Osteoblast (primary cell): ENCODE data around the gene CTNND2. TPM values are rescaled to one million over a fixed set of nuclear protein-coding genes. Genes with fewer than 3 reads are reported as not detected.

Experiments used
- DNase-seq: peaks from one replicate; pipeline ENCODE4 v3.0.0; 2011; ENCODE audit warnings: low spot score, mixed read lengths; ENCODE audit not compliant: insufficient read length; ENCODE audit errors: missing footprints
- H2AFZ ChIP-seq: 2 replicates; pipeline ENCODE4 v1.6.0; 2011; ENCODE audit warnings: mild to moderate bottlenecking, low read length
- H3K27ac ChIP-seq: 2 replicates; pipeline ENCODE4 v1.5.1; 2011; ENCODE audit warnings: mild to moderate bottlenecking, low read depth, low read length, moderate library complexity
- H3K27me3 ChIP-seq: 2 replicates; pipeline ENCODE4 v1.6.0; 2012; ENCODE audit warnings: mild to moderate bottlenecking, control low read depth, inconsistent platforms, low read length, moderate library complexity; ENCODE audit not compliant: insufficient read depth
- H3K36me3 ChIP-seq: 2 replicates; pipeline ENCODE4 v1.5.1; 2011; ENCODE audit warnings: mild to moderate bottlenecking, low read length, control low read depth, moderate library complexity; ENCODE audit not compliant: insufficient read depth
- H3K4me1 ChIP-seq: 2 replicates; pipeline ENCODE4 v1.5.1; 2011; ENCODE audit warnings: mild to moderate bottlenecking, low read length, control low read depth, moderate library complexity; ENCODE audit not compliant: insufficient read depth
- H3K4me2 ChIP-seq: 2 replicates; pipeline ENCODE4 v1.6.0; 2011; ENCODE audit warnings: mild to moderate bottlenecking, low read length; ENCODE audit not compliant: insufficient read depth
- H3K4me3 ChIP-seq: fragments of 200-600 bp; sonication (generic); 3 replicates; pipeline ENCODE4 v1.5.1; 2012; ENCODE audit warnings: mild to moderate bottlenecking, low read length, inconsistent platforms; ENCODE audit not compliant: insufficient read depth
- H3K79me2 ChIP-seq: 2 replicates; pipeline ENCODE4 v1.6.0; 2012; ENCODE audit warnings: mild to moderate bottlenecking, low read length, control low read depth, inconsistent platforms; ENCODE audit not compliant: insufficient read depth
- H3K9me3 ChIP-seq: 2 replicates; pipeline ENCODE4 v1.5.1; 2011; ENCODE audit warnings: low read depth, low read length, control low read depth
- H4K20me1 ChIP-seq: 2 replicates; pipeline ENCODE4 v1.6.0; 2012; ENCODE audit warnings: mild to moderate bottlenecking, low read length, control low read depth; ENCODE audit not compliant: insufficient read depth
- total RNA-seq: library from RNA; depleted of rRNA; stranded (reverse); fragments of >200 nt; gene quantifications from 2 replicates; pipeline ENCODE4 v1.2.3, GENCODE V29; 2012
- TF ChIP-seq, protein P1 (sequence below): IDR thresholded peaks from 2 replicates; pipeline ENCODE4 v1.5.1; 2011; ENCODE audit warnings: mild to moderate bottlenecking, low read depth, low read length, moderate library complexity; ENCODE audit errors: extremely low read depth

CTNND2 gene
- total RNA-seq, 1 donor = not detected

DNA sequence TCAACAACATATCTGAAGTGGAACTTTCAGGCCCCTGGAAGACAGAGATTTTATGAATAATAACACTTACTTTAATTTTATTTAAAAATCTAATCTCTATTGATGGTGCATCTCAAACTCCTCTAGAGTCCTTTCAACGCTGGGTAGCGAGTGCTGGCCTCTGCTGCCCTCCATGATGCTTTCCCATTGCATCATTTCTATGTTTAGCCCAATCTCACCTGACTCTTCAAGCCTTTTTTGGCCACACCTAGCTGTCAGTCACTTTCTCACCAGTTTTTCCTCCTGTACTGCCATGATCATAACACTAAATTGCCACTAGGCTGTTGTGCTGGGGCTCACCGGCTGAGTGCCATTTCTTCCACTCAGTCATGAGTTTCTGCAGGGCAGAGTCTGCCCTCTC lies 747.1 kb downstream of the CTNND2 start:
- no peak overlapping the region for H3K4me3 ChIP-seq
- no peaks in the 10 kb centered on the region for H3K9me3 ChIP-seq

DNA sequence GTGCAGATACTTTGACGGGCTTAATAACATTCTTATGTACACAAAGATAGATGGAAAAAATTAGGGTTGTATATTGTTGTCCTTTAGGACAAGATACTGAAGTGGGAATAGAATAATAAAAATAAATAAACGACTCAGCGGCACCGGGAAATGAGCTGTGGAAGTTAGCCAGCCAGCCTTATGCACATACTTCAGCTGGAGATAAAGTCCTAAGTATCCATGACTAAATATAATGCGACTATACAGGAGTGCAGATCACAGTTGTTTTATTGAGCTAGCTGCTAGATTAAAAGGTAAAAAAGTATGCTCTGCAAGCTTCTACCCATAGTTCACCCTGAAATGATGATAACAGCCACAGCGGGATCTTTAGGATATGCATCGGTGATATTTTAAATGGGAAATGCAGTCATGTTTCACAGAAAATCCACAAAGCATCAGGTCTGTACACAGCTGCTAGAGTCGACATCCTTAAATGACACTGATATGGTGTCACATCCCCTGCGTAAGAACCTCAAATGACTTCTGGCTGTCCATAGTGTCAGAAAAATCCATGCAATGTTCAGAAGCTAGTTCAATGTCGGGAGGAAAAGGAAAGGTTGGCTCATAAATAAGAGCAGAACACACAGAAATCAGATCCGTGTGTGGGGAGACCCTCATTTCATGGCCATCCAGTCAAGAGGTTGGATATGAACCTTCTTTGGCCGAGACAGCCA lies 750.4 kb downstream of the CTNND2 start:
- Histone ChIP-seq H2AFZ (no peak overlapping the region), H3K9me3 (no peaks in the 10 kb centered on the region), H3K79me2 (no peaks in the 10 kb centered on the region), H3K36me3 (no peaks in the 10 kb centered on the region), H3K4me3 (no peak overlapping the region), H3K4me2 (no peak overlapping the region), H3K27me3 (no peaks in the 10 kb centered on the region), H3K4me1 (no peaks in the 10 kb centered on the region), H4K20me1 (no peaks in the 10 kb centered on the region), H3K27ac (no peak overlapping the region)
- TF ChIP-seq, protein P1, sequence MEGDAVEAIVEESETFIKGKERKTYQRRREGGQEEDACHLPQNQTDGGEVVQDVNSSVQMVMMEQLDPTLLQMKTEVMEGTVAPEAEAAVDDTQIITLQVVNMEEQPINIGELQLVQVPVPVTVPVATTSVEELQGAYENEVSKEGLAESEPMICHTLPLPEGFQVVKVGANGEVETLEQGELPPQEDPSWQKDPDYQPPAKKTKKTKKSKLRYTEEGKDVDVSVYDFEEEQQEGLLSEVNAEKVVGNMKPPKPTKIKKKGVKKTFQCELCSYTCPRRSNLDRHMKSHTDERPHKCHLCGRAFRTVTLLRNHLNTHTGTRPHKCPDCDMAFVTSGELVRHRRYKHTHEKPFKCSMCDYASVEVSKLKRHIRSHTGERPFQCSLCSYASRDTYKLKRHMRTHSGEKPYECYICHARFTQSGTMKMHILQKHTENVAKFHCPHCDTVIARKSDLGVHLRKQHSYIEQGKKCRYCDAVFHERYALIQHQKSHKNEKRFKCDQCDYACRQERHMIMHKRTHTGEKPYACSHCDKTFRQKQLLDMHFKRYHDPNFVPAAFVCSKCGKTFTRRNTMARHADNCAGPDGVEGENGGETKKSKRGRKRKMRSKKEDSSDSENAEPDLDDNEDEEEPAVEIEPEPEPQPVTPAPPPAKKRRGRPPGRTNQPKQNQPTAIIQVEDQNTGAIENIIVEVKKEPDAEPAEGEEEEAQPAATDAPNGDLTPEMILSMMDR = no peak
- no peak for DNase-seq

More for the DNA sequence above, 747.1 kb downstream of the CTNND2 start:
- no peaks in the 10 kb centered on the region for H3K79me2 ChIP-seq
- no peak for DNase-seq
- H3K4me2 ChIP-seq = no peak overlapping the region
- TF ChIP-seq, protein P1 = no peak
- H2AFZ ChIP-seq = no peak overlapping the region
- no peaks in the 10 kb centered on the region for H3K36me3 ChIP-seq
- H3K27ac ChIP-seq = no peak overlapping the region
- H3K4me1 ChIP-seq = no peaks in the 10 kb centered on the region
- H4K20me1 ChIP-seq = no peaks in the 10 kb centered on the region
- no peaks in the 10 kb centered on the region for H3K27me3 ChIP-seq

DNA sequence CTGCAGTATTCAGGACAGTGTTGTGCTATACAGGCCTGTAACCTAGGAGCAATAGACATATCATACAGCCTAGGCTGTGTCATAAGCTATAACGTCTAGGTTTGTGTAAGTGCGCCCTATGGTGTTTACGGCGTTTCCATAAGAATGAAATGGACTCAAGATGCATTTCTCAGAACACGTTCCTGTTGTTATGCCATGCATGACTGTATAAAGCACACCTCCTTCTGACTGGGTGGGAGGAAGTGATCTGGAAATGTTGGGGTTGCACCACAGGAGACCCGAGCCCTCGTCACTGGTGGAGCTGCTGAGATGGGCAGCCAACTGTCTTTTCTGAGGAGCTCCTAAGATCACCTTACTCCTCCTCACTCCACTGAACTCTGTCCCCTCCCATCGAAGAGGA lies 751.9 kb downstream of the CTNND2 start:
- no peaks in the 10 kb centered on the region for H3K27me3 ChIP-seq
- H3K36me3 ChIP-seq = no peaks in the 10 kb centered on the region
- H3K79me2 ChIP-seq = no peaks in the 10 kb centered on the region
- H3K4me3 ChIP-seq = no peak overlapping the region
- H3K4me1 ChIP-seq = no peaks in the 10 kb centered on the region
- H2AFZ ChIP-seq = no peak overlapping the region
- no peaks in the 10 kb centered on the region for H3K9me3 ChIP-seq
- DNase-seq = no peak
- H3K27ac ChIP-seq = no peak overlapping the region
- H4K20me1 ChIP-seq = no peaks in the 10 kb centered on the region
- TF ChIP-seq, protein P1 = no peak
- no peak overlapping the region for H3K4me2 ChIP-seq

DNA sequence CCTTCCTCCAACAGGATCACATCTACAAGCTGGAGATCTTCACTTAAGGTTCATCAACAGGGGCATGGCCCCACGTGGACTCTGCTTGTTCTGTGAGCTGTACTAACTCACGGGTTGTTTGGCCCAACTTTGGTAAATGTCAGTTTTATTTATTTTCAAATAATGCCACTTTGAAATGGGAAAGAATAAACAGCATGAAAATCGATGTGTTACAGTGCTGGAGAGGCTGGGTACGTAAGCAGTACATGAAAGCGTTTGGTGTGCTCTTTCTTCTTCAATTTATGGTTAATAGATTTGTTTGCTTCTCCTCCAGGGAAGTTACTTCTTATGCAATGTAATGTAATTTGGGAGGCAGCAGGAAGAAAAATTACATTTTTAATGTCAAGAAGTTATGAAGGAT lies 753.3 kb downstream of the CTNND2 start:
- no peaks in the 10 kb centered on the region for H3K4me1 ChIP-seq
- no peaks in the 10 kb centered on the region for H4K20me1 ChIP-seq
- no peaks in the 10 kb centered on the region for H3K79me2 ChIP-seq
- DNase-seq = no peak
- no peak overlapping the region for H3K4me3 ChIP-seq
- H3K27ac ChIP-seq = no peak overlapping the region
- no peak overlapping the region for H2AFZ ChIP-seq
- H3K36me3 ChIP-seq = no peaks in the 10 kb centered on the region
- TF ChIP-seq, protein P1 = no peak
- H3K27me3 ChIP-seq = no peaks in the 10 kb centered on the region
- no peak overlapping the region for H3K4me2 ChIP-seq
- no peaks in the 10 kb centered on the region for H3K9me3 ChIP-seq
